ENCODE measurements around the gene FYB1. TPM values are rescaled to one million over a fixed set of nuclear protein-coding genes. Genes with fewer than 3 reads are reported as not detected.

FYB1 gene
- total and polyA plus RNA-seq, 2 experiments from 2014 or later = not detected

- no peak for DNase-seq (ENCODE audit: low spot score)
- H3K27ac Mint-ChIP-seq = no peak overlapping the region
- TF ChIP-seq ZNF114 (CRISPR knock-in tag; IDR thresholded peaks at IDR 0.05) = no peak
- TF ChIP-seq REST (IDR thresholded peaks at IDR 0.05; ENCODE audit: unreplicated experiment) = no peak
- TF ChIP-seq POLR2AphosphoS5 (IDR thresholded peaks at IDR 0.05; ENCODE audit: low read depth) = no peak
- TF ChIP-seq ETS1 (IDR thresholded peaks at IDR 0.05) = no peak
- Histone ChIP-seq H3K4me3 (no peak overlapping the region), H3F3A (replicated peaks; ENCODE audit: low read depth) (no peaks in the 10 kb centered on the region), H3K79me2 (replicated peaks; ENCODE audit: insufficient read depth) (no peaks in the 10 kb centered on the region), H3K4me1 (ENCODE audit: insufficient read depth) (0 out of 2 replicates have a peak, but pooled peaks cover 10% of the 10 kb centered on the region), H3K27ac (ENCODE audit: low read depth) (no peak overlapping the region), H3K36me3 (ENCODE audit: insufficient read depth) (no peaks in the 10 kb centered on the region), H2AFZ (no peak overlapping the region), H3K4me2 (no peak overlapping the region), H3K27me3 (ENCODE audit: insufficient read depth) (no peaks in the 10 kb centered on the region), H3K9me2 (ENCODE audit: insufficient read depth) (no peaks in the 10 kb centered on the region), H4K20me1 (replicated peaks; ENCODE audit: insufficient read depth) (no peaks in the 10 kb centered on the region)
- ATAC-seq = no peak
- H3K27me3 Mint-ChIP-seq (ENCODE audit: insufficient read depth, low read depth, poor library complexity) = peaks cover 1% of the 10 kb centered on the region
- H3K9me3 Mint-ChIP-seq = no peaks in the 10 kb centered on the region
- H3K4me3 Mint-ChIP-seq = no peak overlapping the region
- peaks cover 8% of the 10 kb centered on the region for H3K4me1 Mint-ChIP-seq
- H3K36me3 Mint-ChIP-seq (ENCODE audit: low read depth) = no peaks in the 10 kb centered on the region
Measured at GRCh38 chr5:39130716-39131115, 88.6 kb downstream of the FYB1 start.

GRCh38 chr5:39121922-39122321 is 97.4 kb downstream of the FYB1 start:
- Histone ChIP-seq H3K4me3 (no peak overlapping the region), H3K27me3 (ENCODE audit: insufficient read depth) (no peaks in the 10 kb centered on the region), H3K4me2 (no peak overlapping the region), H3K4me1 (ENCODE audit: insufficient read depth) (no peaks in the 10 kb centered on the region), H3K79me2 (replicated peaks; ENCODE audit: insufficient read depth) (no peaks in the 10 kb centered on the region), H2AFZ (peak overlapping the region; percentile 35; the same call in 1 of the 2 replicates), H3K36me3 (ENCODE audit: insufficient read depth) (no peaks in the 10 kb centered on the region), H3K9me2 (ENCODE audit: insufficient read depth) (no peaks in the 10 kb centered on the region), H3K27ac (ENCODE audit: low read depth) (no peak overlapping the region), H4K20me1 (replicated peaks; ENCODE audit: insufficient read depth) (no peaks in the 10 kb centered on the region), H3F3A (replicated peaks; ENCODE audit: low read depth) (no peaks in the 10 kb centered on the region)
- Mint-ChIP-seq H3K27ac (no peak overlapping the region), H3K27me3 (ENCODE audit: insufficient read depth, low read depth, poor library complexity) (no peaks in the 10 kb centered on the region), H3K36me3 (ENCODE audit: low read depth) (no peaks in the 10 kb centered on the region), H3K9me3 (no peaks in the 10 kb centered on the region), H3K4me1 (no peaks in the 10 kb centered on the region), H3K4me3 (no peak overlapping the region)
- ATAC-seq (no peak), DNase-seq (ENCODE audit: low spot score) (no peak)
- TF ChIP-seq JUNB (IDR thresholded peaks at IDR 0.05; ENCODE audit: unreplicated experiment) = no peak
- TF ChIP-seq POLR2AphosphoS5 (IDR thresholded peaks at IDR 0.05; ENCODE audit: low read depth) = no peak
- no peak for TF ChIP-seq NANOG (IDR thresholded peaks at IDR 0.05; ENCODE audit: borderline replicate concordance)
- no peak for TF ChIP-seq EZH2 (IDR thresholded peaks at IDR 0.05; ENCODE audit: low read depth, unreplicated experiment)
- TF ChIP-seq CTCF (conservative IDR thresholded peaks at IDR 0.05; ENCODE audit: low read depth in 2 of 2) = no peak
- TF ChIP-seq ZNF114 (CRISPR knock-in tag; IDR thresholded peaks at IDR 0.05) = no peak
- TF ChIP-seq ZNF462 (CRISPR knock-in tag; IDR thresholded peaks at IDR 0.05) = no peak
- TF ChIP-seq EZH2phosphoT487 (IDR thresholded peaks at IDR 0.05; ENCODE audit: unreplicated experiment) = no peak

Data from GM23338 (cell line).